GM18499 (cell line): Measurements from ENCODE around the gene LRCH1.

Experiments
- ATAC-seq: cut with Tn5 transposase; IDR thresholded peaks from one replicate; pipeline ENCODE4 v1.9.1; 2021; ENCODE audit warnings: moderate number of reproducible peaks; ENCODE audit not compliant: insufficient read depth, unreplicated experiment

The LRCH1 gene

DNA sequence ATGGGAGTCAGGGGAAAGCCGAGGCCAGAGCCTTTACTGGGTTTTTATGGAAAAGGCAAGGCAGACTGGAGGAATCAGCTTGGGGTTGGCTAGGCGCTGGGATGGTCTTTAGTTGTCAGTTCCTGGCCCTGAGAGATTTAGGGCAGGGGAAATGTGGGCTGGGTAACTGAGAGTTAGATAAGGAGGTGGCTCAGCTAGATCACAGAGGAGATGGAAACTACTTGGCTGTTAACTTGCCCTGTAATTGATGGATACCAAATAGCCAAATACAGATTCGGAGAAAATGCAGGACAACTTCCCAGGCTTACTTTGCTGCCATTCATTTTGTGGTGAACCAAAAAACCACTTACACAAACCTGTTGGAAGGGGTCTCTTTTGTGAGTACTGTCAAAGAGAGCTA lies 54.0 kb downstream of the LRCH1 start:
- ATAC-seq = no peak

DNA sequence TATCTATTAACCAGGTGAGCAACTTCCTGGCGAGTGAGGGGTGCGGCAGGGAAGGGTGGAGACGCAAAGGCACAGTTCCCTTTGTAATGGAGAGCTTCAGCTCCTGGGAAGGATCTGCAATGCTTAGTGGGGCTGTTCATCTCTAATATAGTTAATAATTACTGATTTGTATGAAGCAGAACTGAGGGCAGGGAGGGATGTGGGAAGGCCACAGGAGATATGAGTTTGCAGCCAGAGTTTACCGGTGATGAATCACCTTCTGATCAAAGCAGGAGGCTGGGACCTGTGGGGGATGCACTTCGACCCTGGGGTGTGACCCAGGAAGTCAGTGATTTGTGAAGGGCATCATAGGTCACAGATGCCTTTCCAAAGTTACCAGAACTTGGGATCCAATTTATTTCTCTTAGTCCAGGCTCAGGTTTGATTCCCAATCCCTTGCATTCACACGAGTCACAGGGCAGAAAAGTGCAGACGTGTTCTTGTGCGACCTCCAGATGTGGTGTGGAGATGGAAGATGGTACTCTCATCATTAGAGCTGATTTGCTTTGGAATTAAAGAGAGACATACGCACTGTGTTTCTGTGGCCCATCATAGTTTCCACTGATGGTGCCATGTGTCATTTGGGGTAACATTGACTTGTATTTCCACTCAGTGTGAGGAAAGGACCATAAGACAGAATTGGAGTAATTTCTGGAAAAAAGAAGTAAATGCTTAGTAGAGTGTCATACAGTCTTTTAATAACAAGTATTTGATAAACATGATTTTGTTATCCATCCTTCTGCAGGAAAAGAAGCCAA lies 55.0 kb downstream of the LRCH1 start:
- no peak for ATAC-seq

DNA sequence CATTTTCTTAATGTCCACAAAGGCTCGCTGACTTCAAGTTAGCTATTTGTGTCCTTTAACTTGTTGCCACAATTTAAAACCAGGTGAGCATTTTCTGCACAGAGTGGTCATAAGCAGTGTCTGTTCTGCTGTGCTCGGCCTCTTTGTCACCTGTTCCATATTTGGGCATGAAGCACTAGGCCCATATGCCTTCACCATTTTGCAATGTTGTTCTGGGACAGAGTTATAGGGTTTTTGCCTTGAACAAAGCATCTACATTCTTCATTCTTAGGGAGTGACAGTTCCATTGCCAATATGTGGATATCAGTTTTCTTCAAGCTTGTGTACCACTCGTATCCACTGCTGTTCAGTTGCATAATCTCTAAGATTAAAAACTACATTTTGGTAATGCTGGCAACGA lies 56.1 kb downstream of the LRCH1 start:
- ATAC-seq = no peak

DNA sequence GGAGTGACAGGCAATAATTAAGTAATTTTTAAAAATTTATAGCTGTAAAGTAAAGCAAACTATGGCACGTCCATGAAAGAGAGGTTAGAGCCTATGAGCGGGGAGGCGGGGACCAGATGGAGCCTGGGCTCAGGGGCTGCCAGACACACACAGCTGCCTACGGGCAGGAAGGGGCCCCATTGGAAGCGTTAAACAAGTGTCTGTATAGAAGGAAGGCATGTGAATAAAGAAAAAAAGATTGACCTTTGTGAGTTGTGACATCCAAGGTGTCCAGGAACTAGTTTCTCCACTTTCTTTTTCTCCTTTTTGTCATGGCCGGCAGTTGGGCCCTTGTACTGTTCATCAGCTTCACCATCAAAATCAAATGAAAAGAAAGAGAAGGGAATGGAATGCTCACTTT lies 56.8 kb downstream of the LRCH1 start:
- ATAC-seq = no peak

DNA sequence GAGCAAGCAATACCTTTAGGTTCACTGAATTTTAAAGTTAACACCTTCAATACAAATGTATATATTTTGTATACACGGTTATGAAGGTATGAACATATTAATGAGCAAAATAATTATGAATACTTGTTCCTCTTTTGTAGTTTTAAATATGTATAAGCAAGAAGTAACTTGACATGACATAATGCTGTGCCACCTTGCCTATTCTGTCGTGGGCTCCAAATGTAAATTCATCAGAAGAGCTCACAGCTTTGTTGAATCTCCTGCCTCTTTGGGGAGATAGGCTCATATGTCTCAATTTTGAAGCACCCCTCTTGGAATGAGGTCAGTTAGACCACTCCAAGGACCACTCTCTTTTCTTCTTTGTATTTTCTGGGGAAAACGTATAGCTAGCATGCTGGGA lies 59.3 kb downstream of the LRCH1 start:
- ATAC-seq = no peak

DNA sequence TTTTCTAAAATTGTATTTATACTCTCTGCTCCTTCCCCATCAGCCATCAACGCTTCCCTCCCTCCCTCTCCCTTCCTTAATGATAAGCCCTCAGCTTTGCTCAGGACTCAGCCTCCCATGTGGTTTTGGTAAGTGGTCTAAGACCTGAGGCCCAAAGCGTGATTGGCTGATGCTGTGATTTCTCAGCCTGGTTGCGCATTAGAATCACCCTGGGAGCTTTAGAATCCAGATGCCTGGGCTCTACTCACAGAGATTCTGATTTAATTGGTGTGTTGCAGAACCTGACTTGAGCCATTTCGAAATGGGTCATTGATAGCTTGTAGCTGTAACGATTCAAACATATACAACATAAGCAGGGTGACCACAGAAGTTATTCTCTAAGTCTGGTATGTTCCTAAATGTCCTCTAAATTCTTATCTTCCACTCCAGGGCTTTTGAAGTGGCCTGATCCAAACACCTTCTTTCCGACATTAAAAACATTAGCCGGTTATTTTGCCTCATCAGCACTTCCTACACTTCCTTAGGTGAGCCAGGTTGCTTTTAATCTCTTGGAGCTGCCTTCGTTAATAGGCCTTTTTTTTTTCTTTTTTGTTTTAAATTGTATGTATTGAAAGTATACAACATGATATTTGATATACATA lies 60.6 kb downstream of the LRCH1 start:
- no peak for ATAC-seq

DNA sequence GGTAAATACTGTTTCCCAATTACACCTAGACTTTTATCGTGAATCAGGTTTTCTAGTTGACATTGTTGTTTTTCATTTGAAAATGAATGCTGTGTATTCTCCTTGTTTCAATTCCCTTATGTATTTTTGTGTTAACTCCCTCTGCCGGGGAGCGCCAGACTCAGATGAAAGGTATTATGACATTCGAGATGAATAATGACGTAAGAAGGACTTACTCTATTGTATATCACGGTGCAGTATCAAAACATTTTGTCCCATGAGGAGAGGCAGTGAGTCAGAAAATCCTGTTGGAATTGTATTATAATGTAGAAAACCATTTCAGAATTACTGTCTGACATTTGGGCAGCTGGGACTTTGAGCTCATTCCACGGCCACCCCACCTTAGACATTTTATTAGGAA lies 61.6 kb downstream of the LRCH1 start:
- ATAC-seq = no peak

DNA sequence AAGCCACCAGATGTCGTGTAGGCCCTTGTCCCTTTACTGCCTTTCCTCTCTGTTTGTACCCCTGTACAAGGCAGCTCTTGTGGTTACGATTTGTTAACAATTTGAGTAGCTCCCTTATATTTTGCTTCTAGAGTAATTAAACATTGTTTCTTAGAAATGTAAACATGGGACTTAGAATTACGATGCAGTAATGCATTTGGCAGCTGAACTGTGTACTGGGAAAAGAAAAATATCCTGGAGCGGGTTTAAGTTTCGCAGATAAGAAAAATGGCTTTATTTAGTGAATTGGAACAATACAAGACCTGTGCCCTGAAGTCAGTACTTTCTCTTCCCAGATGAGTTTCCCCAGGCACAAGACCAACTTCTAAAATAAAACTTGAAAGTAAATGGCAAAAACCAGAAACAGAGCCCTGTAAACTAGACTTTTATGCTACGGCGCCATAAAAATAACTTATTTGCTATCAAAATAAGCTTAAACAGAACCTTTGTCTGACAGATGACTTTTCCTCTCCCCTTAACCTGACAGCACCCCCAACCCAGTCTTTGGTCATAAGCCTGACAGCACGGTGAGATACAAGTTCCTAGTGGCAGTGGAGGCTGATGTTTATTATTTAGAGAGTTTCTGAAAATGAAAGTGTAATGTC lies 63.0 kb downstream of the LRCH1 start:
- no peak for ATAC-seq

DNA sequence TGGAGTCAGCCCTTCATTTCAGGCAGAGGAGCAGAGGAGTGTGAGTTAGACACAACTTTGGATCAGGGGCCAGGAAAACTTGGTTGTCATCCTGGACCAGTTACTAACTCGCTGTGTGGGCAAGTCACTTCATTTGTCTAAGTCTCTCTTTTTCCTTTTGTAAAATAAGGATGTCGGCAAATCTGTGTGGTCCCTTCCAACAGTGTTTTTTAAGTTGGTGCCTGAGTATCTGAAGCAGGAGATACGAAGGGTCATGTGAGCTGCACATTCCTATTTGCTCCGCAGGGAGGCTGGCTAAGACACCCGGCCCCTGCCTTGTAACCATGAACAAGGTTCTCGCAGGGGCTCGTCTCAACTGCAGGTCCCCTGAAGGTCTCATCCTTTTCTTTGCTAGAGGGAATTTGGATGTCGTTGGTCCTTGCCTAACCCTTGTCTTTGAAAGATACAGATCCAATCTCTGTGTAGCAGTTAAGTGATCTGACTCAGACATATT lies 64.3 kb downstream of the LRCH1 start:
- no peak for ATAC-seq

DNA sequence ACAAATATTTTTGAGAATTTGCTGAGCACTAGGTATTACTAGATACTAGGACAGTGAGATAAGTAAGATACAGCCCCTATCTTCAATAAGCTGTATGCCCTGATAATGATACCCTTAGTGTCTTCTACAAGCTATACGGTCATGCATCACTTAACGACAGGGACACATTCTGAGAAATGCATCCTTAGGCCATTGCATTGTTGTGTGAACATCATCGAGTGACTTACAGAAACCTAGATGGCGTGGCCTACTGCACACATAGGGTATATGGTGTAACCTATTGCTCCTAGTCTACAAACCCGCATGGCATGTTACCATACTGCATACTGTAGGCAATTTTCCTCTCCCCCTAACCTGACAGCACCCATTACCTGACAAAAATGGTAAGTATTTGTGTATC lies 64.9 kb downstream of the LRCH1 start:
- ATAC-seq = no peak

DNA sequence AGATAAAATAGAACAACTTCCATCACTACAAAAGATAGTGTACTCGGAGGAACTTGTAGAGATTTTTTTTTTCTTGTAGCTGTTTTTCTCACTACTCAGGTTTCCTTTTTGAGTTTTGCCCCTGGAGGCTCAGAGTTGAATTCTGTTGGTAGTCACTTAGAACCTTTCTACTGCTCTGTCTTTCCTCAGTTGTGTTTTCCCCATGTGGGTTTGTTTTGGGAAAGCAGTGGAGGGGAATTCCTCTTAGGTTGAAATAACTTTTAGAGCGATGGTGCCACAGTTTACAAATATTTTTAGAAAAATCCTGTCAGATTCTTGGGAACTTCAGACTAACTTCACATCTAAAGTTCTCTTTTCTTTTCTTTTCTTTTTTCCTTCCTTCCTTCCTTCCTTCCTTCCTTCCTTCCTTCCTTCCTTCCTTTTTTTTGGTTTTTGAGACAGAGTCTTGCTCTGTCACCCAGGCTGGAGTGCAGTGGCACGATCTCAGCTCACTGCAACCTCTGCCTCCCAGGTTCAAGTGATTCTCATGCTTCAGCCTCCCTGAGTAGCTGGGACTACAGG lies 65.8 kb downstream of the LRCH1 start:
- no peak for ATAC-seq

DNA sequence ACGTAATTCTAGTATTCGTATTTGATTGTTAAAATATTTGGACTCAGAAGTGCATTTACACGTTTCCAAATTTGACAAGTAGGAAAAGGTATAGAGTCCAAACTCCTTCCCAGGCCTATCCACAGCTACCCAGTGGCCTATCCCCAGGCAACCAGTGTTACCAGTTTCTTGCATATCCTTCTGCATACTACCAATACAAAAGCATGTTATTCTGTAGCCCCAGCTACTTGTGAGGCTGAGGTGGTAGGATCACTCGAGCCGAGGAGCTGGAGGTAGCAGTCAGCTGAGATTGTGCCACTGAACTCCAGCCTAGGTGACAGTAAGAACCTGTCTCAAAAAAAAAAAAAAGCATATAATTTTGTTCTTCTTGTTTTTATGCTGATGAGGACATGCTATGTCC lies 67.1 kb downstream of the LRCH1 start:
- ATAC-seq = no peak

DNA sequence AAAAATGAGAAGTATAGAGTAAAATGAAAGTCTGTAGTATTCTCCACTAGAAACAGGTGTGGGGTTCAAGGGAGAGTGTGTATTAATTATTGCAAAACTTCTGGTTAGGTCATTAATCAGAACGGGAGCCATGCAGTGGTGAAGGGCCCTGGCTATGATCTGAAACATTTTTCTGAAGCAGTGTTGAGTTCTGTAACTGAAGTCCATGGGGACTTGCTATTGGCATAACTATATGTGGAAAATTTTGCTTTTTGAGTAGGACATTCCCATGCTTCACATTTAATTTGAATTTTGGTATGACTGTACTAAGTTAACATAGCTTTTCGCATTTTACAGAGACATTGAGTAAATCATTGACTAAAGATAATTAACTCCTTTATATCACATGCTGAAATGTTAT lies 67.5 kb downstream of the LRCH1 start:
- ATAC-seq = no peak

DNA sequence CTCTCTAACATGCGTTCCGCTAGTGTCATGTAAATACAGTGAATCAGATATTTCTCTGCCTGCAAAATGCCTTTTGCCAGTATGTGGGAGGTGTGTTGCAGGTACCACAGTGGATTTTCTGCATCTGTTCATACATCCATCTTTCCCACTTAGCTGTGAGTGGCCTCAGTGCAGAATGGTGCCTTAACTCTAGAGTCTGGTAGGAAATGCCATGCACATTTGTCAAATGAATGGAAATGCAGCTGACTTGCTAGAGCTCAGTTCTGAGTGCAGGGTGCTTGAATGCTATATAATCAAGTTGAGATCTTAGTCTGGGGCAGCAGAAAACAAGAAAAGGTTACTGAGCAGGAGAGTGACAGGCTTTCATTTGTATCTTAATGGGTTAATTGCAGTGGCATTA lies 68.2 kb downstream of the LRCH1 start:
- ATAC-seq = no peak

DNA sequence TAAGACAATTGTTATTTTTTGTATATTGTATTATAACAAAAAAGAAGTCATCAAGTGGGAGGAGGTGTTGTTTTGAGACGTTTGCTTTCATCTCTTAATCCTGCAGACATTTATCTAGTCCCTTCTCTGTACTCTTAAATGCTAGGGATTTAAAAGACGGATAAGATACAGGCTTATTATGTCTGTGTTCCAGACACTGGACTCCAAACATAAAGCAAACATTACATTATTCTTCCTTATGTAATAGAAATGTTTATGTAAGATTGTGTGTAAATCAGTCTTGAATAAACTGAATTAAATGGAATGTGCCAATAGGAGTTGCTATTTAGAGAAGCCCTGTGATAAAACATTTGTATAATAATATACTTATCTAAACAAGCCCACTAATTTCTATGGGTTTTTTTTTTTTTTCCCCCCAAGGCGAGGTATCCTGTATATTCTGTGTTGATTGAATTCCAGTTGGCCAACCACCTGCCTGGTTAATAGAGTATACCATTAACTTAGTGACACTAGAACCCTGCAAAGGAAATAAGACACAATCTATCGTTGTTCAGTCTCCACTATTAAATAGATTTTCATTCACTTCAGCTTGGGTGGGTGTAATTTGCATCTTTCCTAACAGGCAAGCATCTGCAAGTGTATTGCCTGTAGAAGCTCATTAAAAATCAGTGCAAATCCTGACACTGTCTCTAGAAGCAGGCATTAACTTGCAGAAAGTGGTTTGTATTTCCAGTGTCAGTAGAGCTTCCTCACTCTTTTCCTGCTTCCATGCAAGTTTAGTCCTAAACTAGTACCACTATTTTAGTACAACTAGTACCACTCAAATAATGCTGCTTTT lies 69.0 kb downstream of the LRCH1 start:
- no peak for ATAC-seq

DNA sequence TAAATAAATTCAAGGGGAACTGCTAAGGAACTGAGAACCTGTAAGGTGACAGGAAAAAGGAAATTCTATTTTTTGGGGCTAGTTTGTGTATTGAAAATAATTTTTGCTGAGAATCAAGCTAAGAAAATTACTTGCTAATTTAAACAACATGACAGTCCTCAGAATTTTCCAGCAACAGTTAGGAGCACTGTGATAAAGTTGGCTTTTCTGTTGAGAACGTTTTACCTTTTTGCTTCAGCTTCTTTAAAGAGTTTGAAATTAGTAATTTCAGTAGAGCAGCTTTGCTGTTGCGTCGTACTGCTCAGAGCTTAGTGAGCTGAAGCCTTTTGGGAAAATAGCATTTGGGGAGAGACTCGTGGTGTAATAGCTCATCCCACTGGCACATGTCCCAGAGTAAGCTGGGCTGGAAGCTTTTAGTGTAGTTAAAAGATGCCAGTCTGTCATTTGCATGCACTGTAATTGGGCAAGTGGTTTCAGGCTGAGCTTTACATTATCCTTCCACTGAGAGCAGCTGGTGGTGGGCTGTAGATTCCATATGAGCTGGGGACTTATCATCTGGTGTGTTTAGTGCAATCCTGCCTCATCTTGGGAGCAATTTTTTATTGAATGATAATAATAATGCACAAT lies 69.8 kb downstream of the LRCH1 start:
- ATAC-seq = no peak

DNA sequence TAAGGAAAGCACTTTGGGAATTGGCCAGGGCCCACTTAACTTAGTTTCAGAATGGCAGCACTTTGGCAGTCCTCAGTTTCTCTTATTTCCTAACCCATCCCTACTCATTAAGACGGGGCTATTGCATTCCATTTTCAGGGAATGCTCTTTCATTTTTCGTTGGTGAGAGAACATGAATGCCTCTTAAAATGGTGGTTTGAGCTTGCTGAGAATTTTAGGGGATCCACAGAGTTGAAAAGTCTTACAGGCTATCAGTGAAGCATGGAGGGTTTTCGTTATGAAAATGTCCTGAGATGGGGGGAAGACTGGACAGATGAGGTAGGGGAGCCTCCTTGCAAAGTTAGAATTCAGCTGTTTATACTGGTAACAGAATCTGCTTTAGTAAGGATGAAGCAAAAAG lies 71.4 kb downstream of the LRCH1 start:
- ATAC-seq = no peak

DNA sequence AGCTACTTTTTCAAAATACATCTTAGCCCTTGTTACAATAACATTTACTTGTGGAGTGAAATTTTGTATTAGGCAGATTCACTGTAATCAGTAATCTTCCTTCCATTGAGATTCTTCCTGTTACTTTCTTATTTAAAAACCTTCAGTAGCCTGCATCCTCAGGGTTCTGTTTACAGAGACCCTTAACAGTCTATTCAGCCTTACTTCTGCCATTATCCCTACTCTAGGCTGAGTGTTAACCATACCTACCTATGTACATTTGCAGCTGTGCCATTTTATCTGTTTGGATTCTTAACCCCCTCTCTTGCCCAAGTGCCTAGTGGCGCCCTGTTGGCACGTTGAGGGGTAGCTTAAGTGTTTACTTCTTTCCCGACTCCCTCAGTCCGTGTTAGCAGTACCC lies 71.9 kb downstream of the LRCH1 start:
- no peak for ATAC-seq

DNA sequence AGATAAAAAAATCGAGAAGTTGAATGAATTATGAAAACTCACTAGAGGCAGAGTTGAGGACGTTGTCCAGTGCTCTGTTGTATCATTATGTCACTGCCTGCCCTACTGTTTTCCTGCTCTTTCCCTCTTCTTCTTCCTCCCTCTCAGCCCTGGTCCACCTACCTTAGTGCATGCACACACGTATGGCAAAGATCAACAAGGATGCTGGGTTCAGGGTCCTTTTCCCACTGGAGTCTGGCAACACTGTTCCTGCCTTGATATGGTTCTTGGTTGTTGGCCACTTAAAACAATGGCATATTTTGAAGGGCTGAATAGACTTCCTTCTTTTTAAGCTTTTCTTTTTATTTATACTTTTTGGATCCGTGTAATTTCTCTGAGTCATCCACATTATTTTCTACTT lies 74.5 kb downstream of the LRCH1 start:
- no peak for ATAC-seq
